LNCAP (cell line): ENCODE data around the gene ROBO1.

Experiments
- TF ChIP-seq, protein P1 (sequence below): fragments of 450-650 bp; IDR thresholded peaks from 2 replicates; pipeline ENCODE4 v1.5.1; 2017; ENCODE audit warnings: mild to moderate bottlenecking

ROBO1 gene

DNA sequence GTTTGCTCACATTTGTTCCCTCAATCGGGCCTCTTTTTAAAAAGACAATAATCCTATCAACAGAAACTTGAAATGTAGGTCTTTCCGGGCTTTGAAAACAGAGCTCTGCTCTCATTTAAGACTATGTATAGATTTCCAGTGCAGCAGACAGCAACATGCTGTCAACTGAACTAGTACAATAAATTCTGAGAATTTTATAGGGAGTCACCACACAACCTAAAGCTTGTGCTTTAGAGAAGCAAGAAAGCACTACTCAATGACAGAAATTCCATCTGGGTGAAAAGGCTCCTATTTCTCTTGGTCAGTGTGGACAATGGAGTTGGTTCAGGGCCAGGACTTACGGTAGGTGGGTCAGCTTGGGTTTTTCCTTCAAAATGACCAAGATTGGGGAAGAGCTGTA, 583.5 kb downstream of the ROBO1 start:
- TF ChIP-seq, protein P1, sequence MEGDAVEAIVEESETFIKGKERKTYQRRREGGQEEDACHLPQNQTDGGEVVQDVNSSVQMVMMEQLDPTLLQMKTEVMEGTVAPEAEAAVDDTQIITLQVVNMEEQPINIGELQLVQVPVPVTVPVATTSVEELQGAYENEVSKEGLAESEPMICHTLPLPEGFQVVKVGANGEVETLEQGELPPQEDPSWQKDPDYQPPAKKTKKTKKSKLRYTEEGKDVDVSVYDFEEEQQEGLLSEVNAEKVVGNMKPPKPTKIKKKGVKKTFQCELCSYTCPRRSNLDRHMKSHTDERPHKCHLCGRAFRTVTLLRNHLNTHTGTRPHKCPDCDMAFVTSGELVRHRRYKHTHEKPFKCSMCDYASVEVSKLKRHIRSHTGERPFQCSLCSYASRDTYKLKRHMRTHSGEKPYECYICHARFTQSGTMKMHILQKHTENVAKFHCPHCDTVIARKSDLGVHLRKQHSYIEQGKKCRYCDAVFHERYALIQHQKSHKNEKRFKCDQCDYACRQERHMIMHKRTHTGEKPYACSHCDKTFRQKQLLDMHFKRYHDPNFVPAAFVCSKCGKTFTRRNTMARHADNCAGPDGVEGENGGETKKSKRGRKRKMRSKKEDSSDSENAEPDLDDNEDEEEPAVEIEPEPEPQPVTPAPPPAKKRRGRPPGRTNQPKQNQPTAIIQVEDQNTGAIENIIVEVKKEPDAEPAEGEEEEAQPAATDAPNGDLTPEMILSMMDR: no peak

DNA sequence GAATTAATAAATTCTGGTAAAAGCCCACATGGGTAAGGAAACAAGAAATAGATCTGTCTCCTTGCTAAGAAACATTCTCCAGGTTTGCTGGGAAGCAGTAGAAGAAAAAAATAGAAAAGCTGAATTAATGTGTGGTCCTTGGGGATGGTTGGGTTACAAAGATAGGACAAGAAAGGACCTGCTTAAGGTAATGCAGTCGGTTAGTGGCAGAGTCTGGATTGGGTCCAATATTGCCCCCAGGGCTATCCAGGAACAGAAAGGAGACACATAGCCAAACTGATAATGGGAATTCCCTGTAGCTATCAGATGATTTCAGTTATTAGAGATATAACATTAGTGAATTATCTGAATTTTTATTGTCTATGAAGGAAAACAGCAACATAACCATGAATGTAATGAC, 584.3 kb downstream of the ROBO1 start:
- TF ChIP-seq, protein P1: no peak

DNA sequence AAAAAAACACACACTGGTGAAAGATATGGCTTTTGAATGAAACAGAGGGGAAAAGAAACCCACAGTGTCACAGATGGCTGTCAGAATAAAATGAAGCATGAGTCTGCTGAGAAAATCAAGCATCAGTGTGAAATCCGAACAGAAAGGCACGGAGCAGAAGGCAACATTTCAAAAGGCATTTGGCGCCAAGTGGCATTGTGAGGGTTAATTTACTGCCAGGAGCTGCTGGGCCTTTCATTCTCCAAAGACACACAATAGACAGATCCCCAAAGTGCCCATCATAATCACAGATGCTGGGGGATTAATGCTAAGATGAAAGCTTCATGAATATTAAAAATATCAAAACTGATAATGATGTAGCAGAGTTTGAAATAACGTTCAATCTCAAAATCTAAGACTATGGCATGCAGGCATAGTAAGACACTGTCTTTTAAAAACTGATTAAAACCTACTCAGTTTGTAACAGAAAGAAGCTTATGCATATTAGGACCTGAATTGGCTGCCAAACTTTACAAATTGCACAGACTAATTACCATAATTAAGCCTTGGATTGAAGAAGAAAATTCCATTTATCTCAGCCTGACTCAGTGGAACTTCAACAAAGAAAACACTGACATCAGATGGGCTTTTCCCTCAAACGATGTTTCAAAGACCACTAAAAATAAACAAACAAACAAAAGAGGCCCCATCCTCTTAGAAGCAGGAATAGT, 589.2 kb downstream of the ROBO1 start:
- TF ChIP-seq, protein P1: no peak

DNA sequence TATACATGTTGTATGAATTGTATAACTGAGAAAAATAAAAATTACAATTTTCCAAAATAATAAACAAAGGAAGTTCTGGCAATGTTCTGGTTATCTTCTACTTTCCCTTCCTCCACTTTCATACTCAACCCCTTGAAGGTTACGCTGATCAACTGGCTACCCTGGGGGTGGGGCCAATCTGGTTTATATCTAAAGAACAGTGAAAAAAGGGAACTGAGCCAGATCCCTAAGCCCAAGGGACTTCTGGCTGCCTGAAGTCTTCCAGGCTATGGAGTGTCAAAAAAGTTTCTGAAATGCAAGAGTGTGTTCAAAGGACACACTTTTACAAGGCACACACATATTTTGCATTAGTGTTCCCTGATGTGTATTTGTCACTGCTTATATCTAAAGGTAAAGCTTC, 591.9 kb downstream of the ROBO1 start:
- TF ChIP-seq, protein P1: no peak

DNA sequence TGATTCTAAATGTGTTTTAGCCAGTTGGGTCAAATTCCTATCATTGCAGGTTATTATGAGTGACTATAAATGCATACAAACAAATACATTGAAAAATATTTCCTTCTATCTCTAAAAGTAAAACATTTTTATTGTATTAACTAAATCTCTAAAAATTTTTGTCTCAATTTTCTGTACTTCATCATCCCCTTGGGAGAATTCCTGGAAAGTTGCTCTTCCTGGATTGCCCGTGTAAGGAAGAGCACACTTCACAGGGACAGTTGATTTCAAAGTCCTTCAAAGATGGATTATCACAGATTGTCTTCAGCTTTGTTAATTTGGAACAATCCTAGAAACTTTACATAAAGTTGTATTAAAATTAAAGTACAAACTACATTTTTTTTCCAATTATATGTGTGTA, 595.6 kb downstream of the ROBO1 start:
- TF ChIP-seq, protein P1: no peak

DNA sequence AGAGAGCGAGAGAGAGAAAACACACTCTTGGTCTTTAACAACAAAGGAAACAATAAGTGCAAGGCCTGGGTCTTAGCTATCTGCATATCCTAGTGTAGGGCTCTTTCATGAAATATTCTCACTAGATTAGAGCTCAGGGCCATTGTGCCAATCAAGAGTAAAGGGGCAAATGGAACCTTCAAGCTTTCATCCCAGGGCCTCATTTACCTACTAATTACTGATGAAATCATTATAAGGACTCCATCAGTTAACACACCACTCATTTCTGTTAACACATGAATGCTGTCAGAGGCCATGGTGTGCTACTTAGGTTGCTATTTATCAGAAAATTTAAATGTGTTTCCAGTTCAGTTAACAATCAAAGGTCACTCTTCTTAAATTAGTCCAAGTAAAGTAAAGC, 597.8 kb downstream of the ROBO1 start:
- TF ChIP-seq, protein P1: no peak

DNA sequence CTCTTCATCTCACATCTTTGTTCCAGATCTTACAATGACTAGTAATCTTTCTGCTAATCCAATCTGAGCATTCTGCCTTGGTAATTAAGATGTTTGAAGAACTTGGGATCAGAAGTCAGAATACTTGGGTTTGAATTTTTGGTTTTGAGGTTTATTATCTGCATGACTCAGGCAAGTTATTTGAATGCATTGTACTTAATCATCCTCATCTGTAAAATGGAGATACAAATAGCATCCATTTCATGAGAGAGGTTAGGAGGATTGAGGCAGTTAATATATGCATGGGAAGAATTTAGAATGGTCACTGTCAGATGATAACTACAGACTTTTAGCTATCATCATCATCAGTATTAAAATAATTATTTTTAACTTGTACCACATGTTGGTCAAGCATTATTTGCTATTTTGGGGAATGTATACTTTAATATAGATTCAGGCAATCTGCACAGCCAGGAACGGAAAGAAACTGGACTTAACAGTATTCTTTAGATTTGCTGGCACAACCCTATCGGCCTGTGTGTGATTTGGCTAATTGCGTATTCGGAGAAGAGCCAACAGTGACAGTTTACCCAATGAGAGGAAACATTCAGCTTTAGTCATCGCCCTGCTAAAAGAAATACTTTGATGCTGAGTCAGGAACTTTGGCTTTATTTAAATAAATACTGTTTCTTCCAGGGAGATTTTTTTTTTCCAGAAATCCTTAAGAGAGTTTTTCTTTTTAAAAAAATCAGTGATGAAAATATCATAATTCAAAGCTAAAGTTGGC, 600.0 kb downstream of the ROBO1 start:
- TF ChIP-seq, protein P1: no peak
